HG03342 (cell line): Measurements from ENCODE around the gene LRRC3.

Experiments used
- ATAC-seq: cut with Tn5 transposase; IDR thresholded peaks from one replicate; pipeline ENCODE4 v1.9.1; 2021; ENCODE audit warnings: mild to moderate bottlenecking, moderate library complexity; ENCODE audit not compliant: unreplicated experiment

The LRRC3 gene

DNA sequence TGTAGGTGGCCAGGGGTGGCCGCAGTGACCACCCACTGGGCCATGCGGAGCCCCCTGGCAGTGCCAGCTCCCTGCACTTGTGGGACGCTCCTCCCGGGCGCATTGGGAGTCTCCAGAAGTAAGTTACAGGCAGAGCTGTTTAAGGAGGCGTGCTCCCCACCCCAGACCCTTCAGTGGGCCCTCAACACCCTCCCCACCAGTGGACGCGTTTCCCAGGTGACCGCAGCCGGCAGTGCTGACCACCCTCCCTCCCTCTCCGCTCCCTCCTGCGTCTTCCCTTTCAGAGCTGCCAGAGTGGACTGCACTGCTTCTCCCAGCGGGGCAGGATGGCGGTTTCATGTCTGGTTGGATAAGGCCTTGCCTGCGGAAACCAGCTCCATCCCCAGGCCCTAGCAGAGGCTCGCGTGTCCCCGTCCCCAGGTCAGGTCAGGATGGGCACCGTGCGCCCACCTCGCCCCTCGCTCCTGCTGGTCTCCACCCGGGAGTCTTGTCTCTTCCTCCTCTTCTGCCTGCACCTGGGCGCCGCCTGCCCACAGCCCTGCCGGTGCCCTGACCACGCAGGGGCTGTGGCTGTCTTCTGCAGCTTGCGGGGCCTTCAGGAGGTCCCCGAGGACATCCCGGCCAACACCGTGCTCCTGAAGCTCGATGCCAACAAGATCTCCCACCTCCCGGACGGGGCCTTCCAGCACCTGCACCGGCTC lies 1.1 kb downstream of the LRRC3 start:
- no peak for ATAC-seq

DNA sequence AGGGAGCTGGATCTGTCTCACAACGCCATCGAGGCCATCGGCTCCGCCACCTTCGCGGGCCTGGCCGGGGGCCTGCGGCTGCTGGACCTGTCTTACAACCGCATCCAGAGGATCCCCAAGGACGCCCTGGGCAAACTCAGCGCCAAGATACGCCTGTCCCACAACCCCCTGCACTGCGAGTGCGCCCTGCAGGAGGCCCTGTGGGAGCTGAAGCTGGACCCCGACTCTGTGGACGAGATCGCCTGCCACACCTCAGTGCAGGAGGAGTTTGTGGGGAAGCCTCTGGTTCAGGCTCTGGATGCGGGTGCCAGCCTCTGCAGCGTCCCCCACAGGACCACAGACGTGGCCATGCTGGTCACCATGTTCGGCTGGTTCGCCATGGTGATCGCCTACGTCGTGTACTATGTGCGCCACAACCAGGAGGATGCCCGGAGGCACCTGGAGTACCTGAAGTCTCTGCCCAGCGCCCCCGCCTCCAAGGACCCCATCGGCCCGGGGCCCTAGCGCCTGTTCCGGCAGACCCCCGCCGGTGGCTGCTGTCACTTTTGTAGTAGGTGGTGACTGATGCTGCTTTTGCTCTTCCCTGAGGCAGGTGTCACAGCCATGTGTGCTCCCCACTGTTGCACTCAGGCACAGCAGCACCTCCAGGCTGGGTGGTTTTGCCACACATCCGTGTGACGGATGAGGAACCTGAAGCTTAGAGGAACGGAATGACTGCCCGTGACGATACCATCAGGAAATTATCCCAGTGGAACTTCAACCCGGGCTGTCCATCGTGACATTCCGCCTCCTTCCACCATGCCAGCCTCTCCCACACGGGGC lies 1.8 kb downstream of the LRRC3 start:
- no peak for ATAC-seq

DNA sequence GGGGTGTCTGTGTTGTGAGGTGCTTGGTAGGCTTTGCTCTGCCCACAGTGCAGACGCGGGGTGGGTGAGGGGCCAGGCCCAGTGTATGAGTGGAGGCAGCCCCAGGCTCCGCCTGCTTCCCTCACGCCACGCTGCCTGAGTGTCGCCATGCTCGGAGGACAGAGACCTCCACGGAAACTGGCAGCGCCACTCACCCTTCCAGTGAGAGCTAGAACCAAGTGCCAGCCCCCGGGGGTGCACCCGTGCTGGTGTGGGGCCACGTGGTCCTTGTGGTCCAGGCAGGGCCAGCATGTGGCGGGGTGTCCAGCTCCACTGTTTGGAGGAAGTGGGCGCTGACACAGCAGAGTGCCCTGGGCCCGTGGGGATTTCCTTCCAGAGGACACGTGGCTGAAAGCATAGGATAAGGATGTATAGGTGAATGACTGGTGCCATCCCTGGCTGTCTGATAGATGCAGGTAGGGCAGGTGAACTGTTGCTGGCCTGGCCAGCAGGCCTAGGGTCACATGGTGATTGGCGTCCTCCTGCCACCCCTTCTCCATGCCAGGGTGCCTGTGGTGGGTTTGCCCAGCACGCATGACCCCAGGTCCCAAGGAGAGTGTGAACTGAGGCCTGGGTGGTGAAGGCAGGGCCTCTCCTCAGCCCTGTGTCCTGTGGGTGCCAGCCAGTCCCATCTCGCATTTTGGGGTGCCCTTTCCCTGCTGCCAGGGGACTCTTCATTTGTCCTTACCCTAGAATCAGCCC lies 3.8 kb downstream of the LRRC3 start:
- ATAC-seq, result no peak

DNA sequence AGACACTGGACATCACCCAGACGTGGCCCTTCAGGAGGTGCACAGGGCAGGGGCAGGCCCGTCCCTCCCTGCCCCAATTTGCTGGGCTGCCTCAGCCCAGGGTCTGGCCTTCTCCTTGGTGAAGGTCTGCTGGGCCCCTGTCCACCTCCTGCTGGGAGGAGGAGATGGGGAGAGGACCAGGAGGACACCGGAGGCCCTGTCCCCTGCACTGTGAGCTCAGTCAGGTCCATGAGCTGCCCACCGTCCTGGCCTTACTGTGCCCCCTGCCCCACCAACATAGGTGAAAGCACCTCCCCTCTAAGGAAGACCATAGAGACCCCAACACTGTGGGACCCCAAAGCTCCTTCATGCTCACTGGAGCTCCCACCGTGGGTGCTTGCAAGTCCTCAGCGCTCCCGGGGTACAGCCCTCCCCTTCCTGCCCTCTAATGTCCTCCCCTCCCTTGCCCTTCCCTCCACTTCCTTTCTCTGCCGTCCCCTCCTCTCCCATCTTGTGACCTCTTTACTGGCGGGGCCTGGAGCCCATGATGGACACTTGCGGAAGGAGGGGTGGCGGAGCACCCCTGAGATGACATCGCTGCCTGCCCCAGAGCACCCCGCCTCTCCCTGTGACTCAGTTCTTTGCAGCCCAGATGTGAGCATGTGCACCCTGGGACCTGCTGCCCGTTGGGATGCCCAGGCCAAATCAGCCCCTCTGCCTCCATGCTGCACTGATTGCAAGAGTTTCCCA lies 4.6 kb downstream of the LRRC3 start:
- ATAC-seq, result no peak

DNA sequence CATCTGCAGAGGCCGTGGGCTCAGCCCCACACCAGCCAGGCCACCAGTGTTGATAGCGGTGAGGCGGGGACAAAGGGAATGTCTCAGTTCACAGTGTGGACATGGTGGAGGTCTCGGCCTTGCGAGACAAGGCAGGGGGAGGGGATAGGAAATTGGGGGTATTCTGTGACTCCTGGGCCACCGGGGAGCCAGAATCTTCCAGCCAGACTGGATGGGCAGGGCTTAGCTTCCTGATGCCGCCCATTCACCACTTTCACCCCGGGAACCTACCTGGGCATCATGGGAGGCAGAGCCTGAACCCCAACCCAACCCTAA lies 5.1 kb downstream of the LRRC3 start:
- no peak for ATAC-seq

DNA sequence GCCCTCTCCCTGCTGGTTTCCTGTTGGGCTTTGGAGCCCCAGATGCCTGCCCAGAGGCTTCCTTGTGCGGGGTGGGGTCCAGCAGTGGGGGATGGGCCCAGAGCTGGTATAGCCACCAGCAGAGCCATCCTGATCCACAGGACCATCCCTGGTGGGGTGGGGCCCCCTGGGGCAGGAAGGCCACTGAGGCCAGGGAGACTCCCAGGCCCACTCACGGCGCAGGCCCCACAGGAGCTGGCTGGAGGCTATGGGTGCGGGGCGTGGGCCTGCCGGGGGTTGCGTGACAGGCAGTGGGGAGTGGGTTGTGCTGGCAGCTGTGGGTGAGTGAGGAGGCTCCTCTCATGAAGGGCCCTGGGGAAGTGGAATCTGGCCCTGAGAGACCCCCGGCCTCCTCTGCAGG lies 5.7 kb downstream of the LRRC3 start:
- no peak for ATAC-seq

DNA sequence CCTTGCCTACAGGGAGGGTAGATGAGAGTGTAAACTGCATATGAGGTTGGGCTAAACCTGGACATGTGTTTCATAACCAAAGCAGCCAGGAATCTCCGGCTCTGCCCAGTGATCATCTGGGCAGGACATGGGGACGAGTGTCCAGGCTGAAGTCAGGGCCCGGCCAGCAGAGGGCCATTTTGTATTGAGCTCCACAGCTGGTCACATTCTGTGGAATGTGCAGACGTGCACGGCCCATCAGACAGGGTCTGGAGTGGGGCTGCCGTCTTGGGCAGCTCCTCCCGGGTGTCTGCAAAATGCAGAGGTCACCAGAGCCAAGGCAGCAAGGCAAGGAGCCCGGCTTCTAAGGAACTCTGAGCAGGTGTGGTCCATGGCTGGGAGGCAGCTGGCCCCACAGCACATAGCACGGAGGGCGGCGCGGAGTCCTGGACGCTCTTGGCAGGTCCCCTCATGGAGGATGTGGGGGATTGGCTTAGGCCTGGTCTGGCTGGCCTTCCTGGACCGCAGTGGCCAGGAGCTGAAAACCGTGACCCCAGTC lies 6.2 kb downstream of the LRRC3 start:
- no peak for ATAC-seq

DNA sequence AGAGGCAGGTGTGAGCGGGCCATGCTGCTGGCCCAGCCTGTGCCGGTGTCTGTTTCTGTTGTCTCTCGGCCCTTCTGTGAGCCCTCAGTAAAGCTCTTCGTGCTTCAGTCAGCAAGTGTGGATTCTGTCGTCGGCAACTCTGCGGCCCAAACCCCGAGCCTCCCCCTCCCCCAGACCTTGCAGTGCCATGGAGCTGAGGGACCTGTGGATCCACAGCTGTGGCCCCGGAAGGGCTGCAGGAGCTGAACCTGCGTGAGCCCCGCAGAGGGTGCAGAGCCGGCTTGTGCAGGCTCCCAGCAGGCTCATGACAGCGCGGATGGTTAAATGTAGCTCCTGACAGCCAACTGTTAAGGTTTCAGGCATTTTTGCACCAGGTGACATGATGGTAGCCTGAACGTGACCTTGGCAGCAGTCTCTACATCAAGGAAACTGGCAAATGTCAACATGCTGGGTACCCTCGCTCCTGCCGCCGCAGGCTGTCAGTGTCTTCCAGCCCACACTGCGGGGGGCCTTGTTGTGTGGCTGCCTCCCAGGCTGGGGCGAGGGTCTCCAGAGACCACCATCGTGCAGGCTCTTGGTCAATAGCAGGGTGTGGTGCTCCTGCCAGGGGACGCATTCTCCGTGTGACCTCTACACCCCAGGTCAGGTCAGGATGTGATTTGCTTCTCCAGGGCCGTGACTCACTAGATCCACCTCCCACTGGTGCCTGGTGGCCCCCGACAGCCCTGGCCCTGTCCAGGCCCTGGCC lies 7.0 kb downstream of the LRRC3 start:
- no peak for ATAC-seq

DNA sequence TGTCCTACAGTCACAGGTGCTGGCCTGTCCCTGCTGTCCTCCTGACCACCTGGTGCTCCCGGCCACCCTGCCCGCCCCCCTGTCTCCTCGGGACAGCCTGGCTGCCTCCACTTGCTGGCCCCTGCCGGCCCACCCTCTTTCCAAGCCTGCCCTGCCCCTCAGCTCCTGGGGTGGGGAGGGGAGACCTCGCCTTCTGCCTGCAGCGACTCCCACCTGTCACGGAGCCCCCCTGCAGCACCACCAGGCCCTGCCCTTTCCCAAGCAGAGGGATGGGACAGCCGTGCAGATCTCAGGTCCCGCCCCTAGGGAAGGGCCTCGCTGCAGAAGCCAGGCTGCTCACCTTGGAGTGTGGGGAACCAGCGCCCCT lies 7.5 kb downstream of the LRRC3 start:
- no peak for ATAC-seq

DNA sequence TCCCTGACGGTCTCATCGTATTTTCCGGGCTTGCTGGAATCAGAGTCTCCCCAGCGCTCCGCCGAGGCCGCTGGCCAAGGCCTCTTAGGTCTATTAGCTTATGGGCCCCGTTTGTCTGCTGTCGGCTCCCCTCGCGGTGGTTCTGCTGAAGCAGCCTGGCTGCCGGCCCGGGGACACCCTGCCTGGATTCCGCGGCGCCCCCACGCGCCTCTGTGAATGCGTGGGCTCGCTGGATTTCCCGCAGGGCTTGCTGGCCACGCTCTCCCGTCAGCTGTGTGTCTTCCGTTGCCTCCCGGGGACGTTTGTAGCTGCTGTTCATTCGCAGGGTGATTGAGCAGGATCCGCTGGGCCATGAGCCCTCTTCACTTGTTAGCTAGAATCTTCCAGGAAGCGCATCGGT lies 8.4 kb downstream of the LRRC3 start:
- ATAC-seq, result no peak

DNA sequence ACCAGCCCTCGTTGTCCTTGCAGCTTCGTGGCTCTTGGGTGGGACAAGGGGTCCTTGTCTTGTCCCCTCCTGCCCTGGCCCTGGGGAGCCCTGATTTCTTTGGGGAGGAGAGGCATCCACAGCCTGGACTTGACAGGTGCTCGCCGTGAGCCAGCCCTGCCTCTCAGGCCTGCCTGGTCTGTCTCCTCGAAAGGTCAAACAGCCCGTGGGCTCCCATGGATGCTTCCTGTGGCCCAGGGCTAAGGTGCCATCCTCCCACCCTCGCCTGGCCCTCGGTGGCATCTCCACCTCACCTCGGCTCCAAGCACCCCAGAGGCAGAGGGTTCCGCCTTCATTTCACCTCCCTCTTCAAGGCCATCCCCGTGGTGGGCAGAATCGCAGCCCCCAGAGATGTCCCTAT lies 9.0 kb downstream of the LRRC3 start:
- ATAC-seq, result no peak

DNA sequence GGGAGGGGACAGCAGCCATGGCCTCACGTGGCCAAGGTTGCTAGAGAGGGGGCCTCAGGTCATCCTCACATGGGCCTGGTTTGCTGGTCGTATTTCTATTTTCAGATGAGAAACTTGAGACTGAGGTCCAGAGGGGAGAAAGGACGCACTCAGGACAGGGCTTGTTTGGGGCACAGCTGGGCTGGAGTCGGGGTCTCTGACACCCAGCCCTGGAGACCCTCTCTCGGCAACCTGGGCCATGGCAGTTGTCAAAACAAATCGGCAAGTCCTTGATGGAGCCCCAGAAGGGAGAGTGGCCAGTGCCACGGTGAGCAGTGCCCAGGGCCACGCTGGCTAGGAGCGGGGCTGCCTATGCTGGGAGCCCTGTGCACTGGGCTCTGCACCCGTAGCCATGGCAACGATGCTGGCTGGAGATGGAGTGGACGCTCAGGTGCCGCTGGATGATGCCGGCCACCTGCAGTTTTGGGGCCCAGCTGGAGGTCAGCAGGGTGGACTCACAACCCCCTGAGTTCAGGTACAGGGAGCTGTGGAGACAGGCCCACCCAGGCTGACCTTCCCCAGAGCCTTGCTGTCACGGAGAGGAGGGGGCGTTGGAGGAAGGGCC lies 11.1 kb downstream of the LRRC3 start:
- no peak for ATAC-seq

DNA sequence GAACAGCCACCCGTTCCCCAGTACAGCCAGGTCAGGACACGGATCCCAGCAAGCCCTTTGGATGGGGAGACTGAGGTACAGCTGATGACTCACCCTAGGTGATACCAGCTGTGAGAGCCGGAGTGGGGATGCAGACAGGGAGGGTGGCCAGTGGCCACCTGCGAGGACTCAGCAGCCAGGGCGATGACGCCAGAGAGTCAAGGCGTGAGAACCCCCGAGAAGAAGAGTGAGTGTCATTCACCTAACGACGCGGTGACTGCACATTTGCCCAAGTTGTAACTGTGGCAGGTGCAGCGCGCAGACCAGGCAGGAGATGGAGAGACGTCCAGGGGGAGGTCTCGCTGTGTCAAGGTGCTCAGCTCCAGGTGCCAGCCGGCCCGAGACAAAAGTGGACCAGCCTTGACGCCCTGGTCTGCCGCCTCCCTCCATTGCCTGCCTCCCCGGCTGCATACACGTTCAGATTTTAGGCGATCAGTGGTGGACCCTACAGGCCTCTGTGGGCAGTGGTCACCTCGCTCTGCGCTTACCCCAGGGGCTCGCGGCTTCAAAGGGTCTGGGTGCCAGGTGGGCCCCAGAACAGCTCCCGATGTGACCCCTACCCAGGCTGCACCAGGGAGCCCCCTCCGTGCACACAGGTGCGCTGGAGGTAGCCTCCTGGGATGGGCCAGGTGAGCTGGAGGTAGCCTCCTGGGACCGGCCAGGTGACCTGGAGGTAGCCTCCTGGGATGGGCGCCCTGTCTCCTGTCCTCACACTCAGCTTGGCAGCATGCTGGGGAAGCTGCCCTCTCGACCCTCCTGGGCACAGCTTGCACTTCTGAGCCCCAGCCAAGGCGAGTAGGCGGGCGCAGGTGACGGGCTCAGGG lies 11.9 kb downstream of the LRRC3 start:
- no peak for ATAC-seq

DNA sequence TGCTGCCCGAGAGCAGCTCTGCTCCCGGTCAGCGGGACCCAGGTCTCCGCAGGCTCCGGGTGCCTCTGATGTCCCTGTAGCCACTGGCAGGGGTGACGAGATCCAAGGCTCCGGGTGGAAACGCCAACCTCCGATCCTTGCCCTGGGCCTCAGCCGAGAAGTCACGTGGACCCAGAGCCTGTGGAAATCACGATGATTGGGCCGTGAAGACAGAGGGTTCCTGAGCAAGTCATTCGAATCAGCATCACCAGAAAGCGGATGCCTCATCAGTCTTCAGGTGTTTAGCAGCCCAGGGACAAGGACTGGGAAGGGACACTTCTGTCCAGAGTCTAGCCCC lies 12.5 kb downstream of the LRRC3 start:
- no peak for ATAC-seq

DNA sequence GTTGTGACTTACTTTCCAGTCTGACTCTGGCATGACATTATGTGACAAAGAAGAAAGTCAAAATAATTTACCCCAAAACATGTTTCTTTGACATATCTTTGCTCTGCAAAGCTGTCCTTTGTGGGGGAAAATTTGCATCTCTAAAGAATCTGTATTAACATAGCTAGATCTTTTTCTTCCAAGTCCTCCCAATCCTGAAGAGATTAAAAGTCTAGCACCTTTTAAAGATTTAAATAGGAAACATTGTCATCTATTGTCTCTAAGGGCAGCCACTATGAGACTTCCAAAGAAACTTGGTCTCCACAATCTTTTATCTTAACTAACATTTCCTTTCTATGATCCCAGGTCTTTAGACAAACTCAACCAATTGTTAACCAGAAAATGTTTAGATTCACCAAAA lies 16.0 kb downstream of the LRRC3 start:
- no peak for ATAC-seq

DNA sequence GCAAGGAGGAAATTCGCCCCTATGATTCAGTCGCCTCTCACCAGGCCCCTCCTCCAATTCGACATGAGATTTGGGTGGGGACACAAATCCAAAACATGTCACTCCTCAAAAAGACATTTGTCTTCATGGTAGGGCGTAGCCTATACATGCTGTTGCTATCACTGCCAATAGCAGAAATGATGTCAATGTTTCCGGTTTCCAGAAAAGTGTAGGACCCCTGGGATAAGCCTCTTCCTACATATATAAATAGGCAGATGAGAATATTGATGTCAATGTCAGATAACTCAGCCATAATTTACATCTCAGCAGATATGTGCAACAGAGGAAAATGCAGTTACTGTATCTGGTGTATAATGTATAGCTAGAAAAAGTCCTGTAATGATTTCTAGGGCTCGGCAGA lies 16.7 kb downstream of the LRRC3 start:
- ATAC-seq, result no peak

DNA sequence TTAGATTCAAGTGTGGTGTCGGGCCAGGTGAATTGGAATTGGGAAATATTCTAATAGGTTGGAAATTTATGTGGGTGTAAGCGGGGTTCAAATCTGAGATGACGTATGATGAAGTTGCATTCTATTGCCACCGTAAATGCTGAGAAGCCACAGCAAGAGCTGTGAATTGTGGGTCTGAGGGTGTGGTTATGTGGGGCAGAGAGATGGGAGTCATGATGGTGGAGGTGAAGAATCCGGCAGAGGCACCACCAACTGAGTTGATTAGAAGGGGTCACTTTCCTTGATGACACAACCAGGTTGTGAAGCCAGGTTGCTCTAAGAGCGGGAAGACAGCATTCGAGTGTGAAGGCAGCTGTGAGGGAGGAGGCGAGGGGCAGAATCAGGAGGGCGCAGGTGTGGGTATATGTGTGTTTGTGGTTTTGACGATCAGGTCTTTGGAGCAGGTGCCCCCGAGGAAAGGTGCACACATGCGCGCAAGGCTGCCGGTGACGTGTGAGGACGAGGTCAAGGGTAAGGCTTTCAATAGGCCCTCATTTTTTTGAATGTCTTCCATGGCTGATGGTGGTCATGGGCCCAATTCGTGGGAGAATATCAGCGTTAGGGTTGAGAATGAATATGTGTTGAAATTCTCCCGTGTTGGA lies 18.7 kb downstream of the LRRC3 start:
- no peak for ATAC-seq

DNA sequence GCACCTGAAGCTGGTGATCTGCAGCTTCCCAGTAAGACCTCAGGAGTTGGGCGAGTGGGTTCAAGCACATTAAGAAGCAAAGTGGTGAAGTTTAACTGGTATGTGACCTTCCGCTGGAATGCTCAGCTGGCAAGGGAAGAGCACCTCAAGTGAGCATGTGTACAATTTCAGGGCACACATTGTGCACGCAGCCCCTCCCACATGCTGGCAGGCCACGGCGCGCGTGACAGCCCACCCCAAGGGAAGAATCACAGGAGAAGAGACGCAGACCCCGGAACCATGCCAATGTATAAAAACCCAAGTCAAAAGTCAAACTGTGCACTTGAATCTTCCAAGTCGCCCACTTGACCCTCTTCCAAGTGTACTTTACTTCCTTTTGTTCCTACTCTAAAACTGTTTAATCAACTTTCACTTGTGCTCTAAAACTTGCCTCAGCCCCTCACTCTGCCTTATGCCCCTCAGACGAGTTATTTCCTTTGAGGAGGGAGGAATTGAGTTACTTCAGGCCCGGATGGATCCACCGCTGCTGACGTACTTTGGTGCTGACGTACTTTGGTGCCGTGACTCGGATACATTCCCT lies 20.0 kb downstream of the LRRC3 start:
- ATAC-seq, result no peak
